Measurements from ENCODE around the gene NHLRC1. TPM values are rescaled to one million over a fixed set of nuclear protein-coding genes. Genes with fewer than 3 reads are reported as not detected.
A peak's percentile ranks its signal among the peaks of the same experiment; 100 is the strongest.

The NHLRC1 gene
- total and polyA plus RNA-seq, 2 of the 13 experiments (the other 11 are each of a cell fraction or from before 2014, with no cell fraction given), result 0.04 to 0.11 TPM

GRCh38 chr6:18155864-18156421, 33.5 kb upstream of the NHLRC1 start (continued):
- TF ChIP-seq, protein P1, sequence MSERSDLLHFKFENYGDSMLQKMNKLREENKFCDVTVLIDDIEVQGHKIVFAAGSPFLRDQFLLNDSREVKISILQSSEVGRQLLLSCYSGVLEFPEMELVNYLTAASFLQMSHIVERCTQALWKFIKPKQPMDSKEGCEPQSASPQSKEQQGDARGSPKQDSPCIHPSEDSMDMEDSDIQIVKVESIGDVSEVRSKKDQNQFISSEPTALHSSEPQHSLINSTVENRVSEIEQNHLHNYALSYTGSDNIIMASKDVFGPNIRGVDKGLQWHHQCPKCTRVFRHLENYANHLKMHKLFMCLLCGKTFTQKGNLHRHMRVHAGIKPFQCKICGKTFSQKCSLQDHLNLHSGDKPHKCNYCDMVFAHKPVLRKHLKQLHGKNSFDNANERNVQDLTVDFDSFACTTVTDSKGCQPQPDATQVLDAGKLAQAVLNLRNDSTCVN (CRISPR knock-in tag; IDR thresholded peaks at IDR 0.05; ENCODE audit: borderline replicate concordance), result no peak; the same call in 1 of the 2 replicates
- TF ChIP-seq ZNF790 (CRISPR knock-in tag; IDR thresholded peaks at IDR 0.05; ENCODE audit: borderline replicate concordance), result no peak
- no peak for TF ChIP-seq NAIF1 (CRISPR knock-in tag; IDR thresholded peaks at IDR 0.05; ENCODE audit: borderline replicate concordance)
- no peak for TF ChIP-seq ZNF414 (CRISPR knock-in tag; IDR thresholded peaks at IDR 0.05)
- no peak for TF ChIP-seq POLR2G (IDR thresholded peaks at IDR 0.05; ENCODE audit: low read depth, low read length)
- TF ChIP-seq ZNF776 (CRISPR knock-in tag; IDR thresholded peaks at IDR 0.05), result no peak; the same call in 1 of the 2 replicates
- TF ChIP-seq ZNF441 (CRISPR knock-in tag; IDR thresholded peaks at IDR 0.05; ENCODE audit: borderline replicate concordance), result peak; percentile 4; the same call in 1 of the 2 replicates
- no peak for TF ChIP-seq MIXL1 (CRISPR knock-in tag; IDR thresholded peaks at IDR 0.05)
- no peak for TF ChIP-seq ZNF557 (CRISPR knock-in tag; IDR thresholded peaks at IDR 0.05)
- TF ChIP-seq FOSL2 (CRISPR knock-in tag; IDR thresholded peaks at IDR 0.05), result 0 out of 2 replicates have a peak, but pooled peaks have one; percentile 5
- TF ChIP-seq ZNF549 (CRISPR knock-in tag; IDR thresholded peaks at IDR 0.05), result no peak
- no peak for TF ChIP-seq RNF2 (conservative IDR thresholded peaks at IDR 0.05; ENCODE audit: low read depth)
- TF ChIP-seq ZNF326 (CRISPR knock-in tag; IDR thresholded peaks at IDR 0.05; ENCODE audit: borderline replicate concordance), result no peak
- no peak for TF ChIP-seq ZFP37 (CRISPR knock-in tag; IDR thresholded peaks at IDR 0.05; ENCODE audit: borderline replicate concordance)
- no peak for TF ChIP-seq ZNF788 (CRISPR knock-in tag; IDR thresholded peaks at IDR 0.05; ENCODE audit: borderline replicate concordance)
- no peak for TF ChIP-seq CEBPZ (IDR thresholded peaks at IDR 0.05; ENCODE audit: low read length)
- peak; percentile 44 for TF ChIP-seq SALL1 (CRISPR knock-in tag; IDR thresholded peaks at IDR 0.05)
- TF ChIP-seq ZNF24 (IDR thresholded peaks at IDR 0.05), result no peak
- 0 out of 2 replicates have a peak, but pooled peaks have one; percentile 75 for TF ChIP-seq SNAI1 (CRISPR knock-in tag; IDR thresholded peaks at IDR 0.05; ENCODE audit: borderline replicate concordance)
- TF ChIP-seq ZFP1 (CRISPR knock-in tag; IDR thresholded peaks at IDR 0.05), result no peak
- TF ChIP-seq BCL6 (CRISPR knock-in tag; IDR thresholded peaks at IDR 0.05), result no peak
- TF ChIP-seq, protein P2, sequence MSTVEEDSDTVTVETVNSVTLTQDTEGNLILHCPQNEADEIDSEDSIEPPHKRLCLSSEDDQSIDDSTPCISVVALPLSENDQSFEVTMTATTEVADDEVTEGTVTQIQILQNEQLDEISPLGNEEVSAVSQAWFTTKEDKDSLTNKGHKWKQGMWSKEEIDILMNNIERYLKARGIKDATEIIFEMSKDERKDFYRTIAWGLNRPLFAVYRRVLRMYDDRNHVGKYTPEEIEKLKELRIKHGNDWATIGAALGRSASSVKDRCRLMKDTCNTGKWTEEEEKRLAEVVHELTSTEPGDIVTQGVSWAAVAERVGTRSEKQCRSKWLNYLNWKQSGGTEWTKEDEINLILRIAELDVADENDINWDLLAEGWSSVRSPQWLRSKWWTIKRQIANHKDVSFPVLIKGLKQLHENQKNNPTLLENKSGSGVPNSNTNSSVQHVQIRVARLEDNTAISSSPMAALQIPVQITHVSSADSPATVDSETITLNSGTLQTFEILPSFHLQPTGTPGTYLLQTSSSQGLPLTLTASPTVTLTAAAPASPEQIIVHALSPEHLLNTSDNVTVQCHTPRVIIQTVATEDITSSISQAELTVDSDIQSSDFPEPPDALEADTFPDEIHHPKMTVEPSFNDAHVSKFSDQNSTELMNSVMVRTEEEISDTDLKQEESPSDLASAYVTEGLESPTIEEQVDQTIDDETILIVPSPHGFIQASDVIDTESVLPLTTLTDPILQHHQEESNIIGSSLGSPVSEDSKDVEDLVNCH (CRISPR knock-in tag; IDR thresholded peaks at IDR 0.05), result no peak
